ENCODE results near the gene XNDC1N.

Gene XNDC1N

GRCh38 chr11:71927820-71928736 lies at the start of gene XNDC1N:
Gene XNDC1N, minus strand, starts transcription at chr11:71928594. Its CDS starts 5,241 bp downstream, at chr11:71923353.
- peak; percentile 76 to 86 for DNase-seq

GRCh38 chr11:71977743-71978418 lies 49.5 kb upstream of the XNDC1N start:
- peak; percentile 51 to 65 for DNase-seq

- no peak for DNase-seq
Measured at GRCh38 chr11:71977090-71977489, 48.7 kb upstream of the XNDC1N start.

GRCh38 chr11:71976551-71976950 lies 48.2 kb upstream of the XNDC1N start:
- DNase-seq, result no peak

GRCh38 chr11:71971680-71972079 lies 43.3 kb upstream of the XNDC1N start:
- no peak for DNase-seq

- DNase-seq, result no peak
Measured at GRCh38 chr11:71964641-71965040, 36.2 kb upstream of the XNDC1N start.

GRCh38 chr11:71963468-71963867 lies 35.1 kb upstream of the XNDC1N start:
- no peak for DNase-seq

- no peak for DNase-seq
Measured at GRCh38 chr11:71962428-71963038, 34.1 kb upstream of the XNDC1N start.

GRCh38 chr11:71955898-71956456 lies 27.6 kb upstream of the XNDC1N start:
- no peak for DNase-seq

- DNase-seq, result no peak
Measured at GRCh38 chr11:71951741-71952310, 23.4 kb upstream of the XNDC1N start.

GRCh38 chr11:71949034-71949433 lies 20.6 kb upstream of the XNDC1N start:
- no peak for DNase-seq

GRCh38 chr11:71948314-71949027 lies 20.1 kb upstream of the XNDC1N start:
- DNase-seq, result no peak

- no peak for DNase-seq
Measured at GRCh38 chr11:71947498-71947897, 19.1 kb upstream of the XNDC1N start.

GRCh38 chr11:71946144-71946571 lies 17.8 kb upstream of the XNDC1N start:
- DNase-seq, result no peak

- DNase-seq, result no peak
Measured at GRCh38 chr11:71940561-71941219, 12.3 kb upstream of the XNDC1N start.

GRCh38 chr11:71937826-71938225 lies 9.4 kb upstream of the XNDC1N start:
- no peak for DNase-seq

GRCh38 chr11:71936825-71937224 lies 8.4 kb upstream of the XNDC1N start:
- DNase-seq, result no peak

GRCh38 chr11:71935338-71935925 lies 7.0 kb upstream of the XNDC1N start:
- DNase-seq, result no peak

GRCh38 chr11:71934213-71934612 lies 5.8 kb upstream of the XNDC1N start:
- peak; percentile 1 to 10 for DNase-seq

- DNase-seq, result no peak
Measured at GRCh38 chr11:71933141-71933933, 4.9 kb upstream of the XNDC1N start.

Measured in CD4-positive, alpha-beta T cell treated with Interferon alpha-2 for 1 hour (primary cell).